Measurements from ENCODE around the gene PRICKLE2. TPM values are rescaled to one million over a fixed set of nuclear protein-coding genes. Genes with fewer than 3 reads are reported as not detected.

The PRICKLE2 gene
- total RNA-seq, 1 donor from 2014 or later: 10.8 TPM

DNA sequence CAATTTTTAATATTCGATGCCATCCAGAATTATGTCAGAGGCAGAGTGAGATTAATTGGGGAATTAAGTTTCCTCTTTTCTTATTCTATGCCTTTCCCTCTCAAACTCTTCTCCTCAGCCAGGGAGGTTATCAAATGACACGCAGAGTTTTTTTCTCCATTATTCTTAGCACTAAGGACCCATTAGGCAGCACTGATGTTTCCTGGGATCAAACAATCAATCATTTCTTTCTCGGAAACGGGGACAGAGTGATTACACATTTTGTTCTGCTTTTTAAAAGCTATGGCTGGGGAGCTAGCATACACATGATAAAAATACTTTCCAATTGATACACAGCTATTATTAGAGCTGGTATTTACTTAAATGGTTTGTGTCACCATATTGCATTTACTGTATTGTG lies 166.7 kb downstream of the PRICKLE2 start:
- no peaks in the 10 kb centered on the region for H3K36me3 ChIP-seq (ENCODE audit: control insufficient read depth, insufficient read depth, low read length)
- TF ChIP-seq, protein P1, sequence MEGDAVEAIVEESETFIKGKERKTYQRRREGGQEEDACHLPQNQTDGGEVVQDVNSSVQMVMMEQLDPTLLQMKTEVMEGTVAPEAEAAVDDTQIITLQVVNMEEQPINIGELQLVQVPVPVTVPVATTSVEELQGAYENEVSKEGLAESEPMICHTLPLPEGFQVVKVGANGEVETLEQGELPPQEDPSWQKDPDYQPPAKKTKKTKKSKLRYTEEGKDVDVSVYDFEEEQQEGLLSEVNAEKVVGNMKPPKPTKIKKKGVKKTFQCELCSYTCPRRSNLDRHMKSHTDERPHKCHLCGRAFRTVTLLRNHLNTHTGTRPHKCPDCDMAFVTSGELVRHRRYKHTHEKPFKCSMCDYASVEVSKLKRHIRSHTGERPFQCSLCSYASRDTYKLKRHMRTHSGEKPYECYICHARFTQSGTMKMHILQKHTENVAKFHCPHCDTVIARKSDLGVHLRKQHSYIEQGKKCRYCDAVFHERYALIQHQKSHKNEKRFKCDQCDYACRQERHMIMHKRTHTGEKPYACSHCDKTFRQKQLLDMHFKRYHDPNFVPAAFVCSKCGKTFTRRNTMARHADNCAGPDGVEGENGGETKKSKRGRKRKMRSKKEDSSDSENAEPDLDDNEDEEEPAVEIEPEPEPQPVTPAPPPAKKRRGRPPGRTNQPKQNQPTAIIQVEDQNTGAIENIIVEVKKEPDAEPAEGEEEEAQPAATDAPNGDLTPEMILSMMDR (IDR thresholded peaks at IDR 0.05; ENCODE audit: insufficient read depth, low read length, poor library complexity, severe bottlenecking): no peak
- H3K4me3 ChIP-seq (ENCODE audit: low read depth, low read length): no peak overlapping the region
- no peaks in the 10 kb centered on the region for H3K27me3 ChIP-seq (ENCODE audit: control insufficient read depth, insufficient read depth, low read length)
- no peak for DNase-seq (ENCODE audit: low read depth)

DNA sequence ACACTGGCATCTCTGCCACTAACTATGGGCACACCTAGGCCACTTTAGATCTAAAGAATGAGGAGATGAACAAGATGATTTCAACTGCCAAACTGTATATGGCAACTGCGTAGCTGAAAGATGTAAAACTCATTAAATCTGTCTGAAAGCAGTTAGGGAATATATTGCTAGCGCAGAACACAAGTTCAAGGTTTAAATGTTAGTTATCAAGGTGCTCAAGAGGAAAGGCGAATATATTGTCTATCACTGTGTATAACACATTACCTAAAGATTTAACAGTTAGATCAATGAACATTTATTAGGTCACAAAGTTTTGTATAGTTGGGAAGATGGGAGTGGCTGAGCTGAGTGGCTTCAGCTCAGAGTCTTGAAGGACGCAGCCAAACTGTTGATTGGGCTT lies 168.0 kb downstream of the PRICKLE2 start:
- no peak overlapping the region for H3K4me3 ChIP-seq (ENCODE audit: low read depth, low read length)
- no peaks in the 10 kb centered on the region for H3K27me3 ChIP-seq (ENCODE audit: control insufficient read depth, insufficient read depth, low read length)
- no peaks in the 10 kb centered on the region for H3K36me3 ChIP-seq (ENCODE audit: control insufficient read depth, insufficient read depth, low read length)
- TF ChIP-seq, protein P1 (IDR thresholded peaks at IDR 0.05; ENCODE audit: insufficient read depth, low read length, poor library complexity, severe bottlenecking): no peak
- no peak for DNase-seq (ENCODE audit: low read depth)

DNA sequence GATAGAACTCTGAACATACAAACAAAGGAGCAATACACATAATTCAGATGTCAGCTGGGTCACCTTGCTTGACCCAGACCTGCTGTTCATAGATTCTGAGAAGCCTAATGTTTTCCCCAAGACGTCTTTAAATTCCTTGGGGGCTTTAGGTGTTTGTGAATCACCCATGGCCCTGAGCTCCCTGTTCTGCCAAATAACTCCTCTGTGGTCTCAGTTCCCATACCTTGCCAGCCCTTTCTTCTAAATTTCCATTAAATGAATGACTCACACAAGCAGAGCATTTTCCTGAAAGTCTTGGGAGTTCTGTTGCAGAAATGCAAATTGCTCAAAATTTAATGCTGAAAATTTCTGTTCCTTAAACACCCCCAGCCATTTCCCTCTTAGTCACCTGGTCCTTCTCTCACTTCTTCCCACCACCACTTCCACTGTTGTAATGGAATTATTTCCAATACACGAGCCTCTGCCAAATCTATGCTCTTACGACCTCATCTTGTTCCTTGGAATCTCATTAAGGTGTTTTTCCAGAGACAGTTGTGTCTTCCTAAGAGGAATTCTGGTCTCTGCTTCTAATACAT lies 168.6 kb downstream of the PRICKLE2 start:
- peak; percentile 61 for DNase-seq (ENCODE audit: low read depth)
- TF ChIP-seq, protein P1 (IDR thresholded peaks at IDR 0.05; ENCODE audit: insufficient read depth, low read length, poor library complexity, severe bottlenecking): no peak

DNA sequence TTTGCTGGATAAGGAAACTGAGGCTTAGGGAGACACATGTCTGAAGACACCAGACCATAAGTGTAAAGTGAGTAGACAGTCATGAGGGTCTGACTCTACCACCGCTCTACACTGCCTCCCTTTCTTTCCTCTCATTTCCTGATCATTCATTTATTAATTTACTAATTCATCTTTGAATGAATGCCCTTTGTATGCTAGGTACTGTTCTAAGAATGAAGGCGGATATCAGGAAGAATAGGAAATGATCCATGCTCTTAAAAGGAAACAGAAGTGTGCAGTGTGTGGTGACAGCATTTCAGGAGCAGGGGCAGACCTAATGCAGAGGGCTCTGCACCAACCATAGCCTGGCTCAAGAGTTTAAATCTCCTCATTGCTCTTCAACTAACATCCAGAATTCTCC lies 170.2 kb downstream of the PRICKLE2 start:
- Histone ChIP-seq H3K27me3 (ENCODE audit: control insufficient read depth, insufficient read depth, low read length) (no peaks in the 10 kb centered on the region), H3K36me3 (ENCODE audit: control insufficient read depth, insufficient read depth, low read length) (no peaks in the 10 kb centered on the region), H3K4me3 (ENCODE audit: low read depth, low read length) (no peak overlapping the region)
- TF ChIP-seq, protein P1 (IDR thresholded peaks at IDR 0.05; ENCODE audit: insufficient read depth, low read length, poor library complexity, severe bottlenecking): no peak
- no peak for DNase-seq (ENCODE audit: low read depth)

More for the DNA sequence above, 168.6 kb downstream of the PRICKLE2 start:
- Histone ChIP-seq H3K27me3 (ENCODE audit: control insufficient read depth, insufficient read depth, low read length) (no peaks in the 10 kb centered on the region), H3K36me3 (ENCODE audit: control insufficient read depth, insufficient read depth, low read length) (no peaks in the 10 kb centered on the region), H3K4me3 (ENCODE audit: low read depth, low read length) (no peak overlapping the region)

DNA sequence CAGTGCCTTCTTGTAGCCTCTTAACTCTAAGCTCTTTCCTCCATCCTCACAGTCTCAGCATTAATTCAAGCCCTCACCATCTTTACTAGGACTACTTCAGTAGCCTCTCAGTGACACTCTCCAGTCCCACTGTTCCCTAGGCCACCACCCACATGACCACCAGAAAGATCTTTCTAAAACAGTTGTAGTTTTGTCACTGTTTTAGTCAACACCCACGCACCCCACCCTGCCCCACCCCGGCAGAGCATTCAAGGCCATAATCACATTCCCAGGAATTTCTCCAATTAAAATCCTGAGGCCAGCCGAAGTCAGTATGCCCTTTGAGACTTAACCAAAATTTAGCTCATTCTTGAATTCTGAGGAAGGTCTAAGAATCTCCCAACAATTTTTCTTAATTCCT lies 170.8 kb downstream of the PRICKLE2 start:
- Histone ChIP-seq H3K27me3 (ENCODE audit: control insufficient read depth, insufficient read depth, low read length) (no peaks in the 10 kb centered on the region), H3K4me3 (ENCODE audit: low read depth, low read length) (no peak overlapping the region), H3K36me3 (ENCODE audit: control insufficient read depth, insufficient read depth, low read length) (no peaks in the 10 kb centered on the region)
- no peak for DNase-seq (ENCODE audit: low read depth)
- TF ChIP-seq, protein P1 (IDR thresholded peaks at IDR 0.05; ENCODE audit: insufficient read depth, low read length, poor library complexity, severe bottlenecking): no peak

DNA sequence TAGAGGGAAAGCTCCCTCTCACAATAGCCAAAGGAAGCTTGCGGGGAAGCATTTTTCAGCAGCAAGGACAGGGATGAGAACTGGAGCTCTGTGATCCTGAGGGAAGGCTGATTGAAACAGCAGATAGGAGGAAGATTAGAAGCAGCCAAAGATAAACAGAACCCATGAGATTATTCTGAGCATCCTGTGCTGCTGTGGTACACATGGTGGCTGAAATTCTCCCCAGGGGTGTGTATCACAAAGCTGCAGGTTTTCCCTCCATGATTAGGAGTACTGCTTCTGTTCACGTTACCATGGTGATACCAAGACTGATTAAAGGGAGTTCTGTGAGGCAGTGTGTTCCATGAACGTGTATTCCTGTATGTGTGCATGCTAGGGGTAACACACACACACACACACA lies 171.7 kb downstream of the PRICKLE2 start:
- H3K27me3 ChIP-seq (ENCODE audit: control insufficient read depth, insufficient read depth, low read length): no peaks in the 10 kb centered on the region
- TF ChIP-seq, protein P1 (IDR thresholded peaks at IDR 0.05; ENCODE audit: insufficient read depth, low read length, poor library complexity, severe bottlenecking): no peak
- DNase-seq (ENCODE audit: low read depth): no peak
- no peak overlapping the region for H3K4me3 ChIP-seq (ENCODE audit: low read depth, low read length)
- no peaks in the 10 kb centered on the region for H3K36me3 ChIP-seq (ENCODE audit: control insufficient read depth, insufficient read depth, low read length)

All from kidney epithelial cell (primary cell).